HepG2 (cell line): ENCODE measurements around the gene UACA. TPM values are rescaled to one million over a fixed set of nuclear protein-coding genes. Genes with fewer than 3 reads are reported as not detected.

Experiments
- ATAC-seq: fragments of 200-7000 bp; cut with Tn5 transposase; 3 replicates; pipeline ENCODE4 v1.9.1; 2020; ENCODE audit warnings: mild to moderate bottlenecking, moderate library complexity
- BruUV-seq: library from RNA; stranded (reverse); fragments of 400-500 nt; replicated peaks from 2 replicates; lab custom pipeline; 2021; lab: Mats Ljungman, UMichigan
- CTCF ChIA-PET: fragments of 300-600 bp; formaldehyde crosslinking; extraction: SDS; loops from one replicate; lab custom pipeline; 2021; ENCODE audit warnings: low total read pairs, inconsistent platforms, low intra/inter-chr PET ratio; lab: Yijun Ruan, JAX
- POLR2A ChIA-PET: fragments of 350-600 bp; sonication (Branson Sonifier 250); formaldehyde crosslinking; loops from one replicate; lab custom pipeline; 2020; ENCODE audit warnings: antibody characterized with exemption, inconsistent platforms; lab: Yijun Ruan, JAX
- DNase-seq: peaks from one replicate; pipeline ENCODE4 v3.0.0-alpha.2; 2015; ENCODE audit warnings: low spot score
- FAIRE-seq: peaks from 3 replicates; lab custom pipeline; 2011; peaks lifted over from hg19 to GRCh38; lab: Jason Lieb, UNC
- H2AFZ ChIP-seq: one replicate; pipeline ENCODE4 v1.6.1; 2011; ENCODE audit warnings: low read length, inconsistent platforms
- H3K27ac ChIP-seq: fragments of 300-600 bp; 3 replicates; pipeline ENCODE4 v1.8.0; 2011; ENCODE audit warnings: mixed run types, mild to moderate bottlenecking, mixed read lengths, low read length, inconsistent platforms; ENCODE audit not compliant: insufficient read depth; ENCODE audit errors: extremely low read length
- H3K27me3 ChIP-seq, 2 experiments: fragments of 200-600 bp in 1 of 2; 2 replicates in 1 of 2; 3 replicates in 1 of 2; pipeline versions ENCODE4 v1.6.0 to v1.8.0; 2011; ENCODE audit warnings: low read length in 2 of 2, mild to moderate bottlenecking in 2 of 2, moderate library complexity in 2 of 2, inconsistent platforms in 1 of 2; ENCODE audit not compliant: insufficient read depth in 2 of 2, control insufficient read depth in 1 of 2
- H3K36me3 ChIP-seq, 2 experiments: fragments of 200-600 bp in 1 of 2; replicated peaks in 1 of 2; 2 replicates in 1 of 2; 3 replicates in 1 of 2; pipeline versions ENCODE4 v1.5.1 to v1.8.0; 2011; ENCODE audit warnings: low read length in 2 of 2, inconsistent platforms in 1 of 2; ENCODE audit not compliant: insufficient read depth in 2 of 2, control insufficient read depth in 1 of 2
- H3K4me1 ChIP-seq: 2 replicates; pipeline ENCODE4 v1.5.1; 2012; ENCODE audit warnings: low read length, inconsistent platforms; ENCODE audit not compliant: insufficient read depth
- H3K4me2 ChIP-seq: 2 replicates; pipeline ENCODE4 v1.6.0; 2011; ENCODE audit warnings: low read depth, low read length, inconsistent platforms
- H3K4me3 ChIP-seq, 3 experiments: fragments of 200-600 bp in 1 of 3; sonication (generic), shearing (Covaris generic) in 1 of 3; replicated peaks in 1 of 3; 2 replicates each; pipeline ENCODE4 v1.5.1; 2011 to 2016; ENCODE audit warnings: low read length in 3 of 3, inconsistent platforms in 2 of 3, low read depth in 2 of 3, mild to moderate bottlenecking in 2 of 3, control low read depth in 1 of 3, mixed read lengths in 1 of 3; ENCODE audit not compliant: insufficient read depth in 1 of 3
- H3K79me2 ChIP-seq: one replicate; pipeline ENCODE4 v1.6.1; 2011; ENCODE audit warnings: low read length, inconsistent platforms; ENCODE audit not compliant: insufficient read depth
- H3K9ac ChIP-seq: 2 replicates; pipeline ENCODE4 v1.6.0; 2011; ENCODE audit warnings: mild to moderate bottlenecking, low read depth, low read length, inconsistent platforms; ENCODE audit not compliant: insufficient read depth
- H3K9me3 ChIP-seq: 2 replicates; pipeline ENCODE4 v1.5.1; 2012; ENCODE audit warnings: mild to moderate bottlenecking, low read length
- H4K20me1 ChIP-seq: 2 replicates; pipeline ENCODE4 v1.6.0; 2011; ENCODE audit warnings: inconsistent platforms, mild to moderate bottlenecking, low read length, moderate library complexity; ENCODE audit not compliant: insufficient read depth
- MXD4 ChIP-seq: IDR thresholded peaks from 2 replicates; pipeline ENCODE4 v1.6.1; 2016; ENCODE audit warnings: mild to moderate bottlenecking, missing biosample characterization, missing genetic modification reagents
- SNRNP70 ChIP-seq: fragments of 200-400 bp; formaldehyde crosslinking; IDR thresholded peaks from 2 replicates; pipeline ENCODE4 v1.6.1; 2017; ENCODE audit warnings: mild to moderate bottlenecking, low read depth, low read length, moderate library complexity
- U2AF2 ChIP-seq: fragments of 200-400 bp; formaldehyde crosslinking; IDR thresholded peaks from 2 replicates; pipeline ENCODE4 v1.6.1; 2017; ENCODE audit warnings: low read depth, mild to moderate bottlenecking, low read length
- ZBTB39 ChIP-seq: sonication (generic); formaldehyde crosslinking; IDR thresholded peaks from 2 replicates; pipeline ENCODE4 v1.5.0; 2020; ENCODE audit warnings: missing genetic modification reagents
- ZFP36 ChIP-seq: fragments of 150-350 bp; IDR thresholded peaks from 2 replicates; pipeline ENCODE4 v1.6.1; 2018; ENCODE audit warnings: borderline replicate concordance, low read length, low read depth; ENCODE audit not compliant: partially characterized antibody
- ZFP91 ChIP-seq: sonication (generic); formaldehyde crosslinking; IDR thresholded peaks from 2 replicates; pipeline ENCODE4 v1.9.0; 2022; ENCODE audit warnings: missing genetic modification reagents, mild to moderate bottlenecking, borderline replicate concordance
- ZNF180 ChIP-seq: sonication (generic); formaldehyde crosslinking; IDR thresholded peaks from 2 replicates; pipeline ENCODE4 v1.4.0; 2020; ENCODE audit warnings: low read depth, missing genetic modification reagents, borderline replicate concordance
- ZNF331 ChIP-seq: sonication (generic); formaldehyde crosslinking; IDR thresholded peaks from 2 replicates; pipeline ENCODE4 v1.4.0; 2020; ENCODE audit warnings: missing genetic modification reagents
- ZNF337 ChIP-seq: sonication (generic); formaldehyde crosslinking; IDR thresholded peaks from 2 replicates; pipeline ENCODE4 v1.5.1; 2020; ENCODE audit warnings: missing genetic modification reagents, low read depth, mild to moderate bottlenecking, borderline replicate concordance
- ZNF430 ChIP-seq: sonication (generic); formaldehyde crosslinking; IDR thresholded peaks from 2 replicates; pipeline ENCODE4 v1.9.0; 2021; ENCODE audit warnings: mild to moderate bottlenecking, missing genetic modification reagents
- ZNF552 ChIP-seq: sonication (generic); formaldehyde crosslinking; IDR thresholded peaks from 2 replicates; pipeline ENCODE4 v1.9.0; 2022; ENCODE audit warnings: missing genetic modification reagents, mild to moderate bottlenecking, borderline replicate concordance
- ZSCAN9 ChIP-seq: IDR thresholded peaks from 2 replicates; pipeline ENCODE4 v1.6.1; 2016; ENCODE audit warnings: borderline replicate concordance
- WGBS: methylation state at CpG from one replicate; pipeline ENCODE4 v1.1.6; 2017; ENCODE audit warnings: low lambda C conversion rate; 5-methylcytosine and 5-hydroxymethylcytosine counted together
- in situ Hi-C: cut with HindIII; loops from 2 replicates; pipeline ENCODE4 v1.10.0; 2017; ENCODE audit warnings: low pct_unique_long_range_greater_than_20kb; ENCODE audit not compliant: extremely low pct_ligation_motif_present
- intact Hi-C: fragments of 100-400 bp; cut with micrococcal nuclease; formaldehyde crosslinking; loops from one replicate; pipeline ENCODE4 v1.10.0; 2022; ENCODE audit not compliant: unreplicated experiment
- polyA plus RNA-seq, 8 experiments: library from polyadenylated mRNA; depleted of rRNA in 3 of 8; stranded (reverse) in 7 of 8; unstranded in 1 of 8; fragments of >200 nt; fragmentation: Illumina TruSeq in 4 of 8; extraction: Trizol in 4 of 8; gene quantifications; 2 replicates each; pipeline versions ENCODE4 v1.2.1 to v1.2.3, GENCODE V29; 2011 to 2016; ENCODE audit warnings: low read depth in 4 of 8, missing spikeins in 1 of 8, mixed read lengths in 1 of 8; ENCODE audit not compliant: insufficient read depth in 1 of 8
- total RNA-seq, 5 experiments: library from RNA; depleted of rRNA; stranded (reverse); fragments of >200 nt; fragmentation: Illumina TruSeq; extraction: Trizol; gene quantifications; 2 replicates each; pipeline ENCODE4 v1.2.3, GENCODE V29; 2016; ENCODE audit warnings: low read depth in 1 of 5
- TF ChIP-seq, protein P1 (sequence below): sonication (generic); formaldehyde crosslinking; IDR thresholded peaks from 2 replicates; pipeline ENCODE4 v1.5.0; 2020; ENCODE audit warnings: mild to moderate bottlenecking, missing genetic modification reagents

Gene UACA
- total and polyA plus RNA-seq, 2 of the 13 experiments (the other 11 are each of a cell fraction or from before 2014, with no cell fraction given): 17.8 to 39.2 TPM

DNA sequence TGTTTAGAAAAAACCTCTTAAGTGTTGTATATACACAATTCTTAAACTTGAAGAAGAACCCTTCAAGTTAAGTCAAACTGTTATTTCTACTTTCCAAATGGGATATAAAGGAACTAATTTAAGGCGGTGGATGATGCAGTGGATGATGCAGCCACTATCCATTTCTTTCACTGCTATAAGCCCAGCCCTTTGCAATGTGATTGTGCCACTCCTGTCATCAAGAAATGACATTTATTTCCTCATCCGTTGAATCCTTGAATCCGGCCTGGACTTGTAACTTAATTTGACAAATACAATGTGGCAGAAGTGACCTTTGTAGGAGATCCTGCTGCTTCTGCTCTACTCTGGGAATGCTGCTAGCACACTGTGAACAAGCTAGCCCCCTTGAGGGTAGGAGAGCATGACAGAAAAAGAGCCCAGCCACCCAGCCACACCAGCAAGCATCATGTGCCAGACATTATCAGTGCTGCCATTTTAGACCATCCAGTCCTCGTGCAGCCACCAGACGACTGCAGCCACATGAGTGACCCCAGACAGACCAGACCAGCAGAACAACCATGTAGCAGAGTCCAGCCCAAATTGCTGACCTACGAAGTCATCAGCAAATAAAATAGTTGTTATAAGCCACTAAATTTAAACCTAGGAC, 47.4 kb downstream of the UACA start:
- WGBS: 96% methylated on average over 6 of the region's 6 CpGs
- POLR2A ChIA-PET: no interaction called here
- Histone ChIP-seq H3K27ac (no peak overlapping the region), H3K79me2 (no peaks in the 10 kb centered on the region), H3K4me3 (no peak overlapping the region), H3K9me3 (no peaks in the 10 kb centered on the region), H3K27me3 (no peaks in the 10 kb centered on the region; a peak in 1 of 5 replicates), H3K4me2 (no peak overlapping the region), H3K4me1 (peaks cover 8% of the 10 kb centered on the region), H4K20me1 (no peaks in the 10 kb centered on the region), H3K9ac (no peak overlapping the region), H3K36me3 (no peaks in the 10 kb centered on the region), H2AFZ (no peak overlapping the region)
- FAIRE-seq: no peak
- DNase-seq: no peak
- no peak for ATAC-seq
- intact Hi-C loops (no loop called here), in situ Hi-C loops (no loop called here)
- TF ChIP-seq U2AF2 (no peak), ZFP36 (no peak), ZNF331 (peak; percentile 86)
- BruUV-seq: no TSS peak
- CTCF ChIA-PET: no interaction called here

DNA sequence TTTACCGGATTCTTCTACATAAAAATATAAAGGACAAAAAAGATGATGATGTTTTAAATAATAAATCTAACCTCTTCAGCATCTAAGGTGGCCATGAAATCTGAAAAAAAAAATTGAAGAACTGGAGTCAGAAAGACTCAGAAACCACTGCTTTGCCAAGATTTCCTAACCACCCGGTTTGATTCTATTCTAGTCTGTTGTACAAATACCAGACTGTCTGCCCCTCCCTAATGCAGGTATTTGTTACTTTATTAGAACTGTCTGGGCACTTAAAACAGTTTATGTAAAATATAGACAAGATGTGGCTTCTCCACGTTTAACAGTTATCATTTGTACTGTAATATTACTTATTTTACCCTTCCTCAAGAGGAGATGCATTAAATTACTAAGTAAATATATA, 48.8 kb downstream of the UACA start:
- Histone ChIP-seq H3K4me3 (no peak overlapping the region), H2AFZ (no peak overlapping the region), H3K27me3 (no peaks in the 10 kb centered on the region; a peak in 1 of 5 replicates), H3K79me2 (no peaks in the 10 kb centered on the region), H3K4me1 (no peaks in the 10 kb centered on the region), H3K27ac (no peak overlapping the region), H3K4me2 (no peak overlapping the region), H4K20me1 (no peaks in the 10 kb centered on the region), H3K36me3 (no peaks in the 10 kb centered on the region), H3K9me3 (no peaks in the 10 kb centered on the region), H3K9ac (no peak overlapping the region)
- 60% methylated on average over 3 of the region's 3 CpGs for WGBS
- in situ Hi-C loops (no loop called here), intact Hi-C loops (no loop called here)
- POLR2A ChIA-PET: no interaction called here
- CTCF ChIA-PET: no interaction called here
- FAIRE-seq: no peak
- ATAC-seq: no peak
- no peak for DNase-seq
- BruUV-seq: no TSS peak
- TF ChIP-seq ZNF180 (CRISPR knock-in tag) (no peak), ZNF552 (no peak), SNRNP70 (no peak), ZNF337 (no peak), ZNF430 (no peak), ZBTB39 (CRISPR knock-in tag) (no peak), ZFP91 (no peak), ZSCAN9 (CRISPR knock-in tag) (no peak), MXD4 (CRISPR knock-in tag) (no peak)
- TF ChIP-seq, protein P1, sequence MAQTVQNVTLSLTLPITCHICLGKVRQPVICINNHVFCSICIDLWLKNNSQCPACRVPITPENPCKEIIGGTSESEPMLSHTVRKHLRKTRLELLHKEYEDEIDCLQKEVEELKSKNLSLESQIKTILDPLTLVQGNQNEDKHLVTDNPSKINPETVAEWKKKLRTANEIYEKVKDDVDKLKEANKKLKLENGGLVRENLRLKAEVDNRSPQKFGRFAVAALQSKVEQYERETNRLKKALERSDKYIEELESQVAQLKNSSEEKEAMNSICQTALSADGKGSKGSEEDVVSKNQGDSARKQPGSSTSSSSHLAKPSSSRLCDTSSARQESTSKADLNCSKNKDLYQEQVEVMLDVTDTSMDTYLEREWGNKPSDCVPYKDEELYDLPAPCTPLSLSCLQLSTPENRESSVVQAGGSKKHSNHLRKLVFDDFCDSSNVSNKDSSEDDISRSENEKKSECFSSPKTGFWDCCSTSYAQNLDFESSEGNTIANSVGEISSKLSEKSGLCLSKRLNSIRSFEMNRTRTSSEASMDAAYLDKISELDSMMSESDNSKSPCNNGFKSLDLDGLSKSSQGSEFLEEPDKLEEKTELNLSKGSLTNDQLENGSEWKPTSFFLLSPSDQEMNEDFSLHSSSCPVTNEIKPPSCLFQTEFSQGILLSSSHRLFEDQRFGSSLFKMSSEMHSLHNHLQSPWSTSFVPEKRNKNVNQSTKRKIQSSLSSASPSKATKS: no peak
